ENCODE results near the gene C15orf62.

Gene C15orf62

GRCh38 chr15:40782609-40783227 is 12.9 kb downstream of the C15orf62 start:
- no peak for DNase-seq (ENCODE audit: low spot score)

GRCh38 chr15:40785164-40785563 is 15.4 kb downstream of the C15orf62 start:
- no peak for DNase-seq (ENCODE audit: low spot score)

GRCh38 chr15:40785814-40786213 is 16.0 kb downstream of the C15orf62 start:
- DNase-seq (ENCODE audit: low spot score) = no peak

- no peak for DNase-seq (ENCODE audit: low spot score)
These were observed 17.6 kb downstream of the C15orf62 start for GRCh38 chr15:40787344-40787841.

- no peak for DNase-seq (ENCODE audit: low spot score)
These were observed 18.2 kb downstream of the C15orf62 start for GRCh38 chr15:40787991-40788390.

GRCh38 chr15:40789119-40789518 is 19.3 kb downstream of the C15orf62 start:
- DNase-seq (ENCODE audit: low spot score) = no peak

GRCh38 chr15:40789999-40790398 is 20.2 kb downstream of the C15orf62 start:
- DNase-seq (ENCODE audit: low spot score) = no peak

GRCh38 chr15:40790718-40791117 is 20.9 kb downstream of the C15orf62 start:
- no peak for DNase-seq (ENCODE audit: low spot score)

GRCh38 chr15:40792394-40792793 is 22.6 kb downstream of the C15orf62 start:
- DNase-seq (ENCODE audit: low spot score) = no peak

GRCh38 chr15:40793216-40793989 is 23.6 kb downstream of the C15orf62 start:
- DNase-seq (ENCODE audit: low spot score) = no peak

- DNase-seq (ENCODE audit: low spot score) = no peak
These were observed 26.3 kb downstream of the C15orf62 start for GRCh38 chr15:40796041-40796440.

GRCh38 chr15:40796512-40796911 is 26.7 kb downstream of the C15orf62 start:
- DNase-seq (ENCODE audit: low spot score) = no peak

GRCh38 chr15:40799523-40799922 is 29.7 kb downstream of the C15orf62 start:
- DNase-seq (ENCODE audit: low spot score) = no peak

- no peak for DNase-seq (ENCODE audit: low spot score)
These were observed 33.3 kb downstream of the C15orf62 start for GRCh38 chr15:40803076-40803475.

- no peak for DNase-seq (ENCODE audit: low spot score)
These were observed 33.9 kb downstream of the C15orf62 start for GRCh38 chr15:40803688-40804087.

- no peak for DNase-seq (ENCODE audit: low spot score)
These were observed 36.9 kb downstream of the C15orf62 start for GRCh38 chr15:40806672-40807027.

GRCh38 chr15:40807028-40807887 is 37.5 kb downstream of the C15orf62 start, which contains the start of the genes DNAJC17 and ZFYVE19:
TSS of gene DNAJC17 (minus strand) at chr15:40807473. CDS start at chr15:40807446, 27 bp downstream.
TSS of gene ZFYVE19 (plus strand) at chr15:40807089. CDS start at chr15:40807590, 501 bp downstream.
- DNase-seq (ENCODE audit: low spot score) = peak; percentile 99

- no peak for DNase-seq (ENCODE audit: low spot score)
These were observed 38.2 kb downstream of the C15orf62 start for GRCh38 chr15:40807888-40808461.

- no peak for DNase-seq (ENCODE audit: low spot score)
These were observed 39.2 kb downstream of the C15orf62 start for GRCh38 chr15:40808861-40809450.

- no peak for DNase-seq (ENCODE audit: low spot score)
These were observed 43.1 kb downstream of the C15orf62 start for GRCh38 chr15:40812721-40813425.

Data from pons (tissue), 1 donor.